Heart right ventricle (tissue), 16 donors: ENCODE measurements around the gene AIRE. TPM values are rescaled to one million over a fixed set of nuclear protein-coding genes. Genes with fewer than 3 reads are reported as not detected.

ENCODE experiments used
- ATAC-seq, 8 donors: fragments of 200-7000 bp; cut with Tn5 transposase; one replicate each; pipeline ENCODE4 v1.9.1; 2020; ENCODE audit warnings: mild to moderate bottlenecking in 8 of 8, moderate library complexity in 8 of 8, moderate number of reproducible peaks in 1 of 8
- DNase-seq, 2 donors: peaks; one replicate each; pipeline ENCODE4 v3.0.0-alpha.2; 2020
- H3K27ac ChIP-seq, 10 donors: fragments of 200-600 bp; sonication (generic) in 2 of 10; one replicate each; pipeline versions ENCODE4 v1.5.0 to v1.8.0; 2020 to 2022; ENCODE audit warnings: mild to moderate bottlenecking in 3 of 10
- H3K27me3 ChIP-seq, 7 donors: fragments of 200-600 bp; one replicate each; pipeline ENCODE4 v1.8.0; 2021 to 2022; ENCODE audit warnings: mild to moderate bottlenecking in 2 of 7
- H3K36me3 ChIP-seq, 9 donors: fragments of 200-600 bp; sonication (generic) in 1 of 9; one replicate each; pipeline versions ENCODE4 v1.5.0 to v1.8.0; 2020 to 2022; ENCODE audit warnings: mild to moderate bottlenecking in 2 of 9
- H3K4me1 ChIP-seq, 9 donors: fragments of 200-600 bp; sonication (generic) in 1 of 9; one replicate each; pipeline versions ENCODE4 v1.5.0 to v1.8.0; 2020 to 2022; ENCODE audit warnings: mild to moderate bottlenecking in 4 of 9
- H3K4me3 ChIP-seq, 10 donors: fragments of 200-600 bp; sonication (generic) in 2 of 10; one replicate each; pipeline versions ENCODE4 v1.5.0 to v1.8.0; 2020 to 2022; ENCODE audit warnings: mild to moderate bottlenecking in 7 of 10, moderate library complexity in 2 of 10
- H3K9me3 ChIP-seq, 11 donors: fragments of 200-600 bp in 10 of 11; sonication (generic) in 2 of 11; one replicate each; pipeline versions ENCODE4 v1.5.0 to v1.8.0; 2013 to 2022; ENCODE audit warnings: mild to moderate bottlenecking in 2 of 11, control low read depth in 1 of 11, moderate library complexity in 1 of 11
- CTCF ChIP-seq, 9 donors: fragments of 200-600 bp; sonication (generic) in 2 of 9; IDR thresholded peaks; one replicate each; pipeline versions ENCODE4 v1.5.0 to v1.8.0; 2021 to 2022; ENCODE audit warnings: antibody characterized with exemption in 9 of 9, mild to moderate bottlenecking in 5 of 9, moderate library complexity in 1 of 9
- WGBS, 2 donors: extraction: QIAGEN DNeasy Blood & Tissue Kit; methylation state at CpG; one replicate each; pipeline ENCODE4 v1.1.7; 2013; ENCODE audit warnings: inconsistent platforms in 1 of 2; 5-methylcytosine and 5-hydroxymethylcytosine counted together
- intact Hi-C, 10 donors: fragments of 100-400 bp; cut with DNase I; formaldehyde crosslinking; loops; one replicate each; pipeline versions ENCODE4 v1.11.1 to v1.14.2; 2022
- polyA plus RNA-seq, 2 donors: library from polyadenylated mRNA; stranded (reverse); fragments of 200-250 nt; gene quantifications; one replicate each; pipeline ENCODE4 v1.2.3, GENCODE V29; 2013
- total RNA-seq, 10 donors: library from RNA; stranded (reverse); fragmentation: NEBNext Ultra II Directional in 3 of 10; extraction: Animal tissue kit (Norgen Biotek cat#: 25700) in 3 of 10; gene quantifications; one replicate each; pipeline versions ENCODE4 v1.2.1 to v1.2.4, GENCODE V29; 2021 to 2023
- donor health status: Arrhythmogenic right ventricular cardiomyopathy.
- donor health status: ischemic (EF 13 %, LVEDD 7.1; RV severe dilation, severe dysfunction).
- donor health status: healthy with polysubstance abuse.
- donor health status: DM: no; HTN: yes; CAD: no.
- donor health status: DM: no; HTN: no; CAD: no.
- donor health status: ischemic (EF 25% LVEDD 6.9; RV normal size, moderate dysfunction).
- donor health status: ischemic (EF 25% LVEDD 5.7; RV mildly dilated, moderate dysfunction).
- donor health status: healthy.
- donor health status: DM: yes; HTN: yes; CAD: no.
- donor health status: Ischemic cardiomyopathy.
- donor health status: ischemic (EF 35%, LVEDD 5.7; RV mildly dilated, moderate dysfunction).
- donor health status: nonischemic (EF 11% LVEDD 7.7; RV severe dilation, severe dysfunction).
- donor health status: DM: yes; HTN: yes; CAD: no.
- donor health status: PGD.
- donor health status: ischemic (EF 29% LVEDD 5.4; RV normal size, mild dysfunction).
- donor health status: nonischemic (EF 23%, LVEDD 6.1; RV moderate dilation, normal function).

The AIRE gene
- total and polyA plus RNA-seq, 12 donors, result 0.05 to 0.10 (median 0.06) TPM; not detected in 9

- H3K27me3 ChIP-seq, result peaks cover 0 to 19% (median 12%) of the 10 kb centered on the region in 7 donors
- WGBS, 2 donors, result 83 to 91% methylated on average over 29 to 33 of the region's 33 CpGs
- H3K4me3 ChIP-seq, result no peak overlapping the region
- no peak overlapping the region for H3K27ac ChIP-seq
- intact Hi-C loops, result no loop called here
- H3K36me3 ChIP-seq, result no peaks in the 10 kb centered on the region
- no peak for DNase-seq
- no peak for ATAC-seq
- no peak for TF ChIP-seq CTCF (IDR thresholded peaks at IDR 0.05)
- H3K4me1 ChIP-seq, result peaks cover 5 to 19% (median 14%) of the 10 kb centered on the region in 9 donors
- no peaks in the 10 kb centered on the region for H3K9me3 ChIP-seq
These were observed 5.6 kb downstream of the AIRE start for GRCh38 chr21:44291078-44291935.

- no peak for TF ChIP-seq CTCF (IDR thresholded peaks at IDR 0.05)
- DNase-seq (peak in 1 of 2 donors; percentile 20), ATAC-seq (no peak)
- Histone ChIP-seq H3K9me3 (no peaks in the 10 kb centered on the region), H3K36me3 (no peaks in the 10 kb centered on the region), H3K27me3 (peaks cover 0 to 10% (median 3%) of the 10 kb centered on the region in 7 donors), H3K27ac (no peak overlapping the region), H3K4me1 (peaks cover 6 to 21% (median 17%) of the 10 kb centered on the region in 9 donors), H3K4me3 (no peak overlapping the region)
- 61 to 62% methylated on average over 25 of the region's 25 CpGs for WGBS, 2 donors
- intact Hi-C loops, result no loop called here
These were observed 6.5 kb downstream of the AIRE start for GRCh38 chr21:44291936-44292811.

- Histone ChIP-seq H3K9me3 (no peaks in the 10 kb centered on the region), H3K4me1 (peaks cover 9 to 28% (median 23%) of the 10 kb centered on the region in 9 donors), H3K27ac (no peak overlapping the region), H3K27me3 (peaks cover 0 to 7% (median 0%) of the 10 kb centered on the region in 7 donors), H3K36me3 (no peaks in the 10 kb centered on the region), H3K4me3 (no peak overlapping the region)
- ATAC-seq (no peak), DNase-seq (peak in 1 of 2 donors; percentile 10)
- intact Hi-C loops, result no loop called here
- WGBS, 2 donors, result 89 to 94% methylated on average over 15 of the region's 15 CpGs
- no peak for TF ChIP-seq CTCF (IDR thresholded peaks at IDR 0.05)
These were observed 7.1 kb downstream of the AIRE start for GRCh38 chr21:44292812-44293195.

GRCh38 chr21:44293551-44294231, 8.0 kb downstream of the AIRE start:
- peaks cover 0 to 7% (median 0%) of the 10 kb centered on the region in 7 donors for H3K27me3 ChIP-seq
- H3K4me1 ChIP-seq, result peaks cover 9 to 30% (median 25%) of the 10 kb centered on the region in 9 donors
- H3K4me3 ChIP-seq, result no peak overlapping the region
- no peaks in the 10 kb centered on the region for H3K36me3 ChIP-seq
- TF ChIP-seq CTCF (IDR thresholded peaks at IDR 0.05), result no peak
- no peaks in the 10 kb centered on the region for H3K9me3 ChIP-seq
- WGBS, 2 donors, result 89 to 92% methylated on average over 33 of the region's 33 CpGs
- peak in 1 of 2 donors; percentile 20 for DNase-seq
- H3K27ac ChIP-seq, result no peak overlapping the region
- intact Hi-C loops, result no loop called here
- ATAC-seq, result no peak
